Effector memory CD4-positive, alpha-beta T cell (primary cell): Measurements from ENCODE around the gene TFPI2.

Source experiments
- DNase-seq, 3 donors: peaks; one replicate each; pipeline ENCODE4 v3.0.0-alpha.2; 2020
- H3K27ac ChIP-seq: 2 replicates; pipeline ENCODE4 v1.7.0; 2013; ENCODE audit warnings: mild to moderate bottlenecking, low read length, moderate library complexity; ENCODE audit not compliant: insufficient read depth, poor library complexity, severe bottlenecking
- H3K27me3 ChIP-seq: replicated peaks from 2 replicates; pipeline ENCODE4 v1.7.0; 2013; ENCODE audit warnings: mild to moderate bottlenecking, low read length; ENCODE audit not compliant: insufficient read depth, control insufficient read depth, poor library complexity, severe bottlenecking
- H3K36me3 ChIP-seq: 2 replicates; pipeline ENCODE4 v1.7.0; 2013; ENCODE audit warnings: mild to moderate bottlenecking, low read length, moderate library complexity; ENCODE audit not compliant: control insufficient read depth, insufficient read depth
- H3K4me1 ChIP-seq: 2 replicates; pipeline ENCODE4 v1.7.0; 2013; ENCODE audit warnings: low read length, mild to moderate bottlenecking; ENCODE audit not compliant: control insufficient read depth, insufficient read depth, poor library complexity, severe bottlenecking
- H3K4me3 ChIP-seq: 2 replicates; pipeline ENCODE4 v1.7.0; 2013; ENCODE audit warnings: low read length, low read depth, mild to moderate bottlenecking; ENCODE audit not compliant: insufficient read depth, poor library complexity, severe bottlenecking
- H3K9me3 ChIP-seq: 2 replicates; pipeline ENCODE4 v1.7.0; 2013; ENCODE audit warnings: mild to moderate bottlenecking, low read length, moderate library complexity; ENCODE audit not compliant: control insufficient read depth

TFPI2 gene

GRCh38 chr7:93889261-93889660, 1.3 kb downstream of the TFPI2 start:
- no peak overlapping the region for H3K4me3 ChIP-seq
- H3K27ac ChIP-seq, result no peak overlapping the region
- no peaks in the 10 kb centered on the region for H3K36me3 ChIP-seq
- no peaks in the 10 kb centered on the region for H3K4me1 ChIP-seq
- DNase-seq, result no peak
- H3K9me3 ChIP-seq, result no peaks in the 10 kb centered on the region
- H3K27me3 ChIP-seq, result peaks cover 4% of the 10 kb centered on the region

GRCh38 chr7:93884541-93884940, 6.0 kb downstream of the TFPI2 start:
- no peaks in the 10 kb centered on the region for H3K9me3 ChIP-seq
- H3K27me3 ChIP-seq, result no peaks in the 10 kb centered on the region
- no peak overlapping the region for H3K27ac ChIP-seq
- no peak overlapping the region for H3K4me3 ChIP-seq
- no peak for DNase-seq
- H3K4me1 ChIP-seq, result no peaks in the 10 kb centered on the region
- H3K36me3 ChIP-seq, result no peaks in the 10 kb centered on the region

- Histone ChIP-seq H3K4me1 (no peaks in the 10 kb centered on the region), H3K27ac (no peak overlapping the region), H3K4me3 (no peak overlapping the region), H3K27me3 (no peaks in the 10 kb centered on the region), H3K9me3 (no peaks in the 10 kb centered on the region), H3K36me3 (no peaks in the 10 kb centered on the region)
- DNase-seq, result no peak
These were observed 6.6 kb downstream of the TFPI2 start for GRCh38 chr7:93883917-93884345.

- Histone ChIP-seq H3K4me1 (no peaks in the 10 kb centered on the region), H3K27ac (no peak overlapping the region), H3K4me3 (no peak overlapping the region), H3K9me3 (no peaks in the 10 kb centered on the region), H3K27me3 (no peaks in the 10 kb centered on the region), H3K36me3 (no peaks in the 10 kb centered on the region)
- no peak for DNase-seq
These were observed 7.3 kb downstream of the TFPI2 start for GRCh38 chr7:93883078-93883916.

GRCh38 chr7:93882468-93882867, 8.1 kb downstream of the TFPI2 start:
- no peak overlapping the region for H3K27ac ChIP-seq
- no peak overlapping the region for H3K4me3 ChIP-seq
- no peaks in the 10 kb centered on the region for H3K36me3 ChIP-seq
- no peaks in the 10 kb centered on the region for H3K4me1 ChIP-seq
- no peaks in the 10 kb centered on the region for H3K9me3 ChIP-seq
- DNase-seq, result no peak
- no peaks in the 10 kb centered on the region for H3K27me3 ChIP-seq

- DNase-seq, result no peak
- H3K4me3 ChIP-seq, result no peak overlapping the region
- H3K4me1 ChIP-seq, result no peaks in the 10 kb centered on the region
These were observed 11.2 kb downstream of the TFPI2 start for GRCh38 chr7:93879356-93879755.

GRCh38 chr7:93877742-93878141, 12.8 kb downstream of the TFPI2 start:
- Histone ChIP-seq H3K4me3 (no peak overlapping the region), H3K9me3 (no peaks in the 10 kb centered on the region), H3K4me1 (no peaks in the 10 kb centered on the region), H3K27me3 (no peaks in the 10 kb centered on the region), H3K27ac (no peak overlapping the region), H3K36me3 (no peaks in the 10 kb centered on the region)
- no peak for DNase-seq

More at GRCh38 chr7:93879356-93879755, 11.2 kb downstream of the TFPI2 start:
- H3K27me3 ChIP-seq, result no peaks in the 10 kb centered on the region
- H3K27ac ChIP-seq, result no peak overlapping the region
- H3K9me3 ChIP-seq, result no peaks in the 10 kb centered on the region
- no peaks in the 10 kb centered on the region for H3K36me3 ChIP-seq

GRCh38 chr7:93873998-93874574, 16.5 kb downstream of the TFPI2 start:
- Histone ChIP-seq H3K9me3 (no peaks in the 10 kb centered on the region), H3K27ac (no peak overlapping the region), H3K36me3 (no peaks in the 10 kb centered on the region), H3K4me3 (no peak overlapping the region), H3K4me1 (no peaks in the 10 kb centered on the region), H3K27me3 (no peaks in the 10 kb centered on the region)
- DNase-seq, result no peak

GRCh38 chr7:93866886-93867285, 23.7 kb downstream of the TFPI2 start:
- H3K4me1 ChIP-seq, result no peaks in the 10 kb centered on the region
- no peak overlapping the region for H3K27ac ChIP-seq
- DNase-seq, result no peak
- no peaks in the 10 kb centered on the region for H3K27me3 ChIP-seq
- H3K9me3 ChIP-seq, result no peaks in the 10 kb centered on the region
- H3K4me3 ChIP-seq, result no peak overlapping the region
- no peaks in the 10 kb centered on the region for H3K36me3 ChIP-seq

GRCh38 chr7:93862651-93863050, 27.9 kb downstream of the TFPI2 start:
- Histone ChIP-seq H3K36me3 (no peaks in the 10 kb centered on the region), H3K4me3 (no peak overlapping the region), H3K27ac (no peak overlapping the region), H3K9me3 (no peaks in the 10 kb centered on the region), H3K27me3 (no peaks in the 10 kb centered on the region), H3K4me1 (no peaks in the 10 kb centered on the region)
- DNase-seq, result no peak
